Activated CD4-positive, CD25-positive, alpha-beta regulatory T cell treated with anti-CD3 and anti-CD28 coated beads, Interleukin-2, amount 50 U/mL, for 16 hours (primary cell): ENCODE results near the gene SLC26A3.

ENCODE experiments used
- DNase-seq: peaks from one replicate; pipeline ENCODE4 v3.0.0-alpha.2; 2020; ENCODE audit warnings: low read depth, low spot score

The SLC26A3 gene

DNA sequence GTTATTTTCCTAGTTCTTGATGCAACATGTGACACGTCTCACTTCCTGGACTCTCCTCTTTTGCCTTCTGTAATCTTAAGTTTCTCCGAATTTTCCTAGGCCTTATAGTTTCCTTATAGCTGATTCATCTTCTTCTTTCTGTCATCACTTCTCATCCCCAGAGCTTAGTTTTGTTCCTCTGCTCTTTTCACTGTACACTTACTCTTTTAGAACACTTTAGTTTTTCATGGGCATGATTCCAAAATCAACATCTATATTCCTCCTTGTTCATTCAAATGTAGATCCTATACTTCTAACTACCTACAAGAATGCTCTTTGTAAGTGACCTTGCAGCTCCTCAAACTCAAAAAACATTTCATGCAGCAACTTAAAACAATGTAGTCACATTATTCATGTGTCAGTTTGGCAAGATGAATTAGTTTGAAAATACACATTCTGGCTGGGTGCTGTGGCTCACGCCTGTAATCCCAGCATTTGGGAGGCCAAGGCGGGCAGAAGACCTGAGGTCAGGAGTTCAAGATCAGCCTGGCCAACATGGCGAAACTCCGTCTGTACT lies 13.1 kb upstream of the SLC26A3 start:
- DNase-seq: no peak

DNA sequence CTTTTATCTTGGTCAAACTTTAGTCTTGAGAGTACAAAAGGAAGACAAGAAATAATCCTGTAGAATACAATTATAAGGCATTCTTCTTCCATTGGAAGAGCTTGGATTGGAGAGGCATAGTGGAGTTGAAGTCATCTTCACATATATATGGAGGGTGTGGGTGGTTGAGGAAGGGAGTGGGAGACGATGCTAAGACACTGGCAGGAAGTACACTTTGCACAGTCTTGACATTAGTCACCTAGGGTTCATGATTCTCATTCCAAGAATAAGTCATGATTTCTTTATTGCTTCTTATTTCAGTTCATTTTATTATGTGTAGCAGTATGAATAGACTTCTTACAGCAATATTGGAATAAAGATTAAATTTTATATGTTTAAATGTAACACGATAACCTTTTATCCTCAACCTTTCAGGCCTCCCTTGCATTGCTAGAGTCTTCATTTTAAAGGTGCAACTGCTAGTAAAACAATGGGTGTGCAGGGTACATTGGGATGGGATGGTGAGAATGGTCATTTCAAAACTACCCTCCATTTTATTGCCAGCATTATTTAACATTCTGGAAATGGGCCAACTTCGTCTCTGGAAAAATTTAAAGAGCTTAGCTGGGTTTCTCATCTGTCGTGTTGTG lies 12.3 kb upstream of the SLC26A3 start:
- no peak for DNase-seq

DNA sequence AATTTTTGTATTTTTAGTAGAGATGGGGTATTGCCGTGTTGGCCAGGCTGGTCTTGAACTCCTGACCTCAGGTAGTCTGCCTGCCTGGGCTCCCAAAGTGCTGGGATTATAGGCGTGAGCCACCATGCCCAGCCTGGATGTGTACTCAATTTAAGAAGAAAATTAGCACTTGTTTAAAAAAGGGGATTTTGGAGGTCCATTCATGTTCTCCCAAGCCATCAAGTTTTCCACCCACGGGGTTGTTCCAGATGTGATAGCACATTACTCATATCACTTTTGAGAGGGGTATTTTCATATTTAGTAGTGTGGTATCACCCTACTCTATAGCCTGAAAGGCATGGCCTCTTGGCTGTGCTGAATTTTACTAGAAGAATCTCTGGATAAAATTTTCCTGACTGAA lies 10.5 kb upstream of the SLC26A3 start:
- no peak for DNase-seq

DNA sequence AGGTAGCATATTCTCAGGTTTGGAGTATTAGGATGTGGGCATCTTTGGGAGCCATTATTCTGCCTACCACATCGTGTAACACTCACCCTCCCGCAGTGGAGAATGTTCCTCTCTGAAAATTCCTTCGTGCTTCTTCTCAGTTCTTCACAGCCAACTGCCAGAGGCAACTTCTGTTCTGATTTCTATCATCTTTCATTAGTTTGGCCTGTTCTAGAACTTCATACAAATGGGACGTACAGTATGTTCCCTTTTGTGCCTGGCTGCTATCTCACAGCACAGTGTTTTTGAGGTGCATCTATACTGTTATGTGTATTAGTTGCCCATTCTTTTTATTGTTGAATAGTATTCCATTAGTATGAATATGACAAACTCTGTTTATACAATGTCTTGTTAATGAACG lies 8.9 kb upstream of the SLC26A3 start:
- no peak for DNase-seq

DNA sequence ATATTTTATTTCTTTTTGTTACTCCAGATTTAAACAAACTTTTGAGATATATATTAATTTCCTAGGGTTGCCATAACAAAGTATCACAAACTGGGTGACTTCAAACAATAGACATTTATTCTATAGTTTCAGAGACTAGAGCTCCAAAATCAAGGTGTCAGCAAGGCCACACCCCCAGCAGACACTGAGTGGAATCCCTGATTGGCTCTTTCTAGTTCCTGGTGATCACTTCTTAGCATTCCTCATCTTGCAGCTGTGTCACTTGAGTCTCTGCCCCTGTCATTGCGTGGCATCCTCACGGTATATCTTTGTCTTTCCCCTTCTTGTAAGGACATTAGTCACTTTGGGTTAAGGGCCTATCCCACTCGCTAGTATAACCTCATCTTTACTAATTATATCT lies 7.6 kb upstream of the SLC26A3 start:
- no peak for DNase-seq

DNA sequence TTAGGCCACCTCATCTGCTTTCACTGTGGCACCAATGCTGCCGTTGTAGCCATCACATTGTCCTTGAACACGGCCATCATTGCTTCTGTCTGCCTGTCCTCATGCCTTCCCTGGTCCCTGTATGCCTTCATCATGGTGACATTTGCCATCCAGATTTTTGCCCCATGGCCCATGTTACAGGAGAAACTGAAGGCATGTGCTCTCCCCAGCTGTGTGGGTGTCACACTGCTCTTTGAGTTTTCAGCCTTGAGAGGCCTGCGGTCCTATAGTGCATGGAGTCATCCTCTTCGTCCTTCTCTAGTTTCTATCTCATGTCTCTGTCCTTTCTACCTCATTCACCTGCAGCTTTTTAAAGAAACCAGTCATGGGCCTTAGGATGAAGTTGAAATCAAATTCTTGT lies 6.2 kb upstream of the SLC26A3 start:
- DNase-seq: no peak

DNA sequence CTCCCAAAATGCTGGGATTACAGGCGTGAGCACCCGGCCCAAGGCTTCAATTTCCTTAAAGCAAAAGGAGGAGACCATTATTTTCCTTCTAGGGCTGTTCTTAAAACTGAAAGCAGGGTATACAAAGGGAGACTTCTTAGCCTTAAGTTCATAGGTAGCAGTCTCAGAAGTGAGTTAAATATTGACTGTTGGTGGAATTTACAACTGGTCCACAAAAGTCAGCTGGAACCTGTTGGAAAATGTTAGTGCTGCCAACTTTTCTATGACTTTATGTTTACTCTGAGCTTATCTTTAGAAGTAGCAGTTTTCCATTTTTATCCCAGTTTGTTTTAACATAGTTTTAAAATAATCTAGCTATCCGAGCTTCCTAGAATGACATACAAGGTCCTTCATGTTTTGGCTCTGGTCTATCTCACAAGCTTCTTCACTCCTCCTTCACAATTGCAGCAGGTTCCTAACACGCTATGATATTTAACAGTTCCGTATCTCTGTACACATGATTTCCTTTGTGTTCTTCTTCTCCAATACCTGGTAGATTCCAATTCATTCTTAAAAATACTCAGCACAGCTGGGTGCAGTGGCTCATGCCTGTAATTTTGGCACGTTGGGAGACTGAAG lies 3.3 kb downstream of the SLC26A3 start:
- DNase-seq: no peak

DNA sequence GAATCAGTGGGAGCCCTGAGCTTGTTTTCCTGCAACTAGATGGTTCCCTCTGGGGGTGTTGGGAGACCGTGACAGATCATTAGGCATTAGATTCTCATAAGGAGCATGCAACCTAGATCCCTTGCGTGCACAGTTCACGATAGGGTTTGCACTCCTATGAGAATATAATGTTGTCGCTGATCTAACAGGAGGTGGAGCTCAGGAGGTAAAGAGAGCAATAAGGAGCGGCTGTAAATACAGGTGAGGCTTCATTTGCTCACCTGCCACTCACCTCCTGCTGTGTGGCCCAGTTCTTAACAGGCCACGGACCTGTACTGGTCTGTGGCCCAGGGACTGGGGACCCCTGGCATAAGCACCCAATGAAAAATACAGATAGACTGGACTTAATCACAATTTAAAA lies 10.7 kb downstream of the SLC26A3 start:
- DNase-seq: no peak

DNA sequence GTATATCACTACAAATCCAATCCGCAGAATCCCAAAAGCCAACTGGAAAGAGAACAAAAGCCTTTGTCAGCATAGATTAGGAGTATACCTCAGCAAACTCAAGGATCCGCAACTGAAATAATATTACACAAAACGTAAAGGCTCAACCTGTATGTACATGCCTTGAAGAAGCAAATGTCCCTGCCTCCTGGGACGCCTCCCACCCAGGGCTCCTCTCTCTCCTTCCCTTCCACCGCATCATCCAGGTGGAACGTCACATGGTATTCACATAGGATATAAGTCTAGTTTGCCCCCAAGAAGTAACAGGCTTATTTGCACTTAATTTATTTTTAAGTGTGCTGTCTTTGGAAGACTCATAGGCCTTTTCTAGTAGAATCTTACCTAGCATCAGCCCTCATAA lies 13.4 kb downstream of the SLC26A3 start:
- no peak for DNase-seq

DNA sequence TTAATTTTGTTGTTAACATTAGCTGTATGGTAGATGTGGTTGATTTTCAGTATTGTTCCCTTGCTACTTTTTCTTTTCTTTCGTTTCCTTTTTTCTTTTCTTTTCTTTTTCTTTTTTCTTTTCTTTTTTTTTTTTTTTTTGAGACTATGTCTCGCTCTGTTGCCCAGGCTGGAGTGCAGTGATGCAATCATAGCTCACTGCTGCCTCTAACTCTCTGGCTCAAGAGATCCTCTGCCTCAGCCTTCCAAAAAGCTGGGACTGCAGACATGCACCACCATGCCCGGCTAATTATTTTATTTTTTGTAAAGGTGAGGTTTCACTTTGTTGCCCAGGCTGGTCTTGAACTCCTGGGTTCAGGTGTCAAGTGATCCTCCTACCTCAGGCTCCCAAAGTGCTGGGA lies 14.4 kb downstream of the SLC26A3 start:
- no peak for DNase-seq

DNA sequence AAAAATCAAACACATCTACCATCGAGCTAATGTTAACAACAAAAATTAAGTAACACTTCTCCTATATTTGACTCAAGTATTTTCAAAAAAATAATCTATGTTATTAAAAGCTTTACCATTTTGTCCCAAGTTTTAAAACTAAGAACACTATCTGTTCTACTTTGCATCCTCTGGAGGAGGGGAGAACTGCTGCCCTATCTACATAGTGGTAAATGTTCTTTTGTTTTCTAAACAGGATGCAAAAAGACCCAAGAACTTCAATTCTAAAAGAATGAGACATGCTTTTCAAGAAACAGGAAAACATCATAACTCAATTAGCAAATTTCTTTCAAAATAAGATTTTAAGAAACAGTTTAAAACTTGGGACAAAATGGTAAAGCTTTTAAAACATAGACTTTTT lies 14.8 kb downstream of the SLC26A3 start:
- DNase-seq: no peak

DNA sequence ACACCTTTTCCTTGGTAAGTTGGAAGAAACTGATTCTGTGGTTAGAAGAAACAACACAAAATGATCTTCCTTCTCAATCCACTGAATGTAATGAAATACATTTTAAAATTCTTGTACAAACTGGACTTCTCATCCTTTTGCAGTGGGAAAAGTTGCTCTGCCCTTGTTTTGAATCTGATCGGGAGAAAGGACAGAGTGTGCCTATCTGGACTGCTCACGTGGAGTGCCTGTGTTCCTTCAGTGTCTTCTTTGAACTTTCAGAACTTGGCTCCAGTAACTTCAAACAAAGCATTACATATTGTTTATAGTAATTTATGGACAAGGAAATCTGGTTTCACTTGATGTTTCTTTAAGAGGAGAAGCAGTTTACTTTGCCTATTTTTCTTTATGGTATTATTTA lies 17.1 kb downstream of the SLC26A3 start:
- DNase-seq: no peak

DNA sequence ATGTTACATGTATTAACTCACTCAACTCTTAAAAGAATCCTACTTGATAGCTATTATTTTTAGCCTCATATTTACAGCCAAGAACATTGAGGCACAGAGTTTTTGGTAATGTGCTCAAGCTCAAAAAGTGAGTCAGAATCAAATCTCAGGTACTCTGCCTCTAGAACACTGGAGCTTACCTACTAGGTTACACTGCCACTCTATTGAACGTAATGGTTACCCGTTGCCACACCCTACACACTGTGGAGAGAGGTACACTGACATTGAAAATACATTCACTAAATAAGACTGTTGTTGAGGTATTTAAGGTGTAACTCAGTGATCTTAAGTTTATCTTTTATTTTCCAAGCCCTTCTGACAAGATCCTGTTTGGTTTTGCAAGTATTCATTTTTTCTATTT lies 17.9 kb downstream of the SLC26A3 start:
- no peak for DNase-seq

DNA sequence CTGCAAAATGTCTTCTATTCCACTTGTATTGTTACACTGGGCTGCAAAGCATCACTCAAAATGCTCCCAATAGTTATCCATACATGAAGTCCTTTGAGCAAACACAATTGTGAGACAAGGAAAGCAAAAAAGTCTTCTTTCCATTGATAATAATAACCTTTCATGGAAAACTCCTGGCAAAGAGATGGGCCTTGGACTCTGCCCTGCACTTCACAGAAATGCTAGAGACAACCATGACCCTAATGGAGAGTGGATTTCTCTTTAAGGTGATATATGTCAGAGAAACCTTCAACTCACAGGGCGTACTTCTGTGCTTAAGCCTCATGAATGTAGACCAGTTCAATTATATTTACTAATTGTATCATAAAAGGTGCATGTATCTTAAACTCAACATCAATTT lies 19.4 kb downstream of the SLC26A3 start:
- DNase-seq: no peak

DNA sequence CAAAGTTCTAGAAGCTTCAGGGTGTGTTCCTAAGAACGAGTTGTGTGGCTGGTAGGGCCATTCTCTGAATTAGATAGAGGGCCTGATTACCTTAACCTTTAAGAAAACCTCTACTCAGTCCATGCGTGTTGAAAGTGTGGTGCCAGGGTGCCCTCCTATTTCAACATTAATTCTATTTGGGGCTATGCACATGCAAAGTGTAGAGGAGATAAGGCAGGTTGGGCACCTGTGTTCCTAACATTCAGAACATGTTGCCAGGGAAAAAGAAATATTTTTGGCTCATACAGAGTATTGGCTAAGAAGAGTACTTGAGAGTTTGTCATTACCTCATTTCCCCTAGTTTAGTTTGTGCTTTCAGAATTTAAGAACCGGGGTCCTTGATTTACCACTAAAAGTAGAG lies 20.6 kb downstream of the SLC26A3 start:
- DNase-seq: no peak

DNA sequence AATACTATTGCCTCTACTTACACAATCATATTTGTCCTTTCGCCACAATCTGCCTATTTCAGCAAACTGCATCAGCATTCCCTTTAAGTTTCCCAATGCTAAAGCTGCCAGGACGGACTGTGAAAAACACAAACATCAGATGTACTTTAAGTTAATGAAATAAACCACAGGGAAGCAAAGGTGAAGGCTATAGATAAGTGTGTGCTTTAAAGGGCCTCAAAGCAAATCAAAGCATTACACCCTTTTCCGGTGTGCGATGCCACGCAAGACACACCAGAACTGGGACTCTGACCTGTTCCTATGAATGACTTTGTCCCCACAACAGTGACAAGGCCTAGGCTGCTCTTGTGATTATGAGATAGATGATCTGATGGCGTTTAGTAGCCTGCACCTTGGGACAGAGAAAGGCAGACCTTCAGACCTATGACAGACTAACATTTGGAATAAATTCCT lies 23.4 kb downstream of the SLC26A3 start:
- no peak for DNase-seq

DNA sequence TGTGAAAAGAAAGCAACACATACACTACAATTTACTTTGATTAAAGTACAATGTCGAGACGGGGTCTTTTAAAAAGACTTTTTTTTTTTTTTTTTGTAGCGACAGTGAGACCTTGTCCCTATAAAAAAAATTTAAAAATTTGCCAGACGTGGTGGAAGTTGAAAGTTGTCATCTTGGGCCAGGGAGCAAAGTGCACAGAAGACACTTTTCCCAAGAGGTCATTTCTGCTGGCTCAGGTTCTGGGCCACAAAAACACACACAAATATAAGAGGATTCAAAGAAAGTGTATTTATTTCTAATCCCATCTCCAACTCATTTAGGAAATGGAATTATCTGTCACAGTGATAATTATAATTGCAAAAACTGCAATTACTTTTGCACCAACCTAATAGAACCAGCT lies 24.7 kb downstream of the SLC26A3 start:
- no peak for DNase-seq

DNA sequence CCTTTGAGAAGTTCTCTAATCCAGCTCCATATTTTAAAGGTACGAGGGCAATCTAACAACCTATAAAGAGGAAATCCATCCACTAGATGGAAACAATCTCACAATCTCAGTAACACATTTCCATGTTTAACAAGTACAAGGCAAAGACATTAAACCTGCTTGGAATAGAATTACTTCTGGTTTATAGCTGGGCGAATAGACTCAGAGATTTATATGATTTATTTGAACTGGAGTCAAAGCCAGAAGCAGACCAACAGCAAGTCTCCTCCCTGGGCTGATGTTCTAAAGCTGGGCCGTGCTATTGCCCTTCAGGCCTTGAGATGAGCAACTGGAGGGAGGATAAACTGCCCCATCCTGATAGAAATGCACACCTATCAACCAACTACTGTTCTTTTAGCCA lies 25.3 kb downstream of the SLC26A3 start:
- no peak for DNase-seq

DNA sequence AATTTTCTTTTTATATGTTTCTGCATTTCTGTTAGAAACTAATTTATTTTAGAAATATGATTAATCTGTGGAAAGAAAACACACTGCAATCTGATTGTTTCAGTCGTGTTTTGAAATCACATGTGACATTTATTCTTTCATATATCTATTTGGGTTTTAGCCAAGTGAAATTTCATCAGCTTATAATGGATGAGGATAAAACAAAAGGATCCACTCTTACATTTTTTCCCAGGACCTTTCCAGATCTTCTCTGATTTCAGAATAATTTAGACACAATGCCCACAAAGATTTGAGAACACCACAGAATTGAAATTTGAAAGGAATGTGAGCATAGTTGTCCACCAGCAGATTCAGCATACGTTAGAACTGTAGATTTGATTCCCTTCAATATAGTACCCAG lies 30.0 kb downstream of the SLC26A3 start:
- no peak for DNase-seq

DNA sequence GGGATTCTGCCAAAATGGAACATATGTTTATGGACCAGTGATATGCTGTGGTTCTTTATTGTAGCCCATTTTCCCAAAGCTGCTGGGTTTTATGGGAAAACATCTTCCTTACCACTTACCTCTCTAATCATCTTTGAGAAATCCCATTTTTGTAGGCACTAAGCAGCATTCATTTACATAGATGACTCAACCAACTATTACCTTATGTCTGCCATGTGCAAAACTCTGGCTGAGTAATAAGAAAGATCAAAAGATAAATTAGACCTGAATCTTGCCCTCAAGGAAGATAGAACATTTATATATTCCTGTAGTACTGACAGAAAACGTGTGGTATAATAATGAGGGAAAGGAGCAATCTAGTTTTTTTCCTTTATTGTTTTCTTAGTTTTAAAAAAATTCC lies 34.8 kb downstream of the SLC26A3 start:
- no peak for DNase-seq

DNA sequence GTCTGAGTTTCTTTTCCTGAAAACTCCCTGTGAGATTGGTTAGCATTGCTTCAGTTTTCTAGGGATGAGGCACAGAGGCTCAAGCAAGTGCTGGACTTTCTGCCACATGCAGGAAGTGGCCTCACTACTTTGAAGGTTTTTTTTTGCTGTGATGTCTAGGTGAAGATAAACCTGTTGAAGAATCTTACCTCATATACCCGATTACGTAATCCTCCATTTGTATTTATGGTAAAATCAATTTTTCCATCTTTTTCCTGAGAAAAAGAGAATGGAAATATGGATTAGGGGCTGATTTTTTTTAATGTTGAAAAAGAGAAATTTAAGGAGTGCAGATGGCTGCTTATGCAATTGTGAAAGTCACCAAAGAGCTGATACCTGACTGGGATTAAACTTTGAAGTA lies 35.6 kb downstream of the SLC26A3 start:
- no peak for DNase-seq

DNA sequence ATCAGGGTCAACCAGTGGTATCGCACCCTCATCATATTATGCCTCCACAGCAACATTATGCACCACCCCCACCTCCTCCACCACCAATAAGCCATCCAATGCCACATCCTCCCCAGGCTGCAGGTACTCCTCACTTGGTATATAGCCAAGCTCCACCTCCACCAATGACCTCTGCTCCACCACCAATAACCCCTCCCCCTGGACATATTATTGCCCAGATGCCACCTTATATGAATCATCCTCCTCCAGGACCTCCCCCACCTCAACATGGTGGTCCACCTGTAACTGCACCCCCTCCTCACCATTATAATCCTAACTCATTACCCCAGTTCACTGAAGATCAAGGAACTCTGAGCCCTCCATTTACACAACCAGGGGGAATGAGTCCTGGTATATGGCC lies 44.4 kb downstream of the SLC26A3 start:
- DNase-seq: no peak

DNA sequence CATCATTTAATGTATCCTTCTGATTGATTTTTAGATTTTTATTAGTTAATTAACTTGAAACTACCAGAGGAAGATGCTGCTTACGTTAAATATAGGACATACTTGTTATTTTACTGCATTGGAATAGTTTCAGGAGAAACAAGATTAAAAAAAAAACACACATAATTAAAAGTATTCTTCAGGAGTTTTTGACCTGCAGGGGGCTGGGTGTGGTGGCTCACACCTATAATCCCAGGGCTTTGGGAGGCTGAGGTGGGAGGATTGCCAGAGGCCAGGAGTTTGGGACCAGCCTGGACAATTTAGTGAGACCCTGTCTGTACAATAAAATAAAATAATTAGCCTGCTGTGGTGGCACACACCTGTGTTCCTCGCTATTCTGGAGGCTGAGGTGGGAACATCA lies 48.4 kb downstream of the SLC26A3 start:
- no peak for DNase-seq

DNA sequence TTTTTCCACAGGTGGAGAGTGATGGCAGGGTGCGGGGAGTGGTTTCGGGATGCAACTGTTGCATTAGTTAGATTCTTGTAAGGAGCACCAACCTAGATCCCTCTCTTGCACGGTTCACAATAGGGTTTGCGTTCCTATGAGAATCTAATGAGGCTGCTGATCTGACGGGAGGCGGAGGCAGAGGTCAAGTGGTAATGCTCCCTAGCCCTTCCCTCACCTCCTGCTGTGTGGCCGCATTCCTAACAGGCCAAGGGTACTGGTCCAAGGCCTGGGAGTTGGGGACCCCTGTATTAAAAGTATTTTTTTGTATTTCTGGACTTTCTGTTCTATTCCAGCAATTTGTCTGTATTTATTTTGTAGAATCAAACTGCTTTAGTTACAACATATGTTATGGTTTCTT lies 51.9 kb downstream of the SLC26A3 start:
- no peak for DNase-seq
